HG02610 (cell line): ENCODE data around the gene MS4A4A.
"Not testable (repeated sequence)": the region's sequence is repeated elsewhere in the genome, so short reads cannot be mapped to it uniquely, and the experiment has no call there.

Experiments used
- ATAC-seq: cut with Tn5 transposase; IDR thresholded peaks from one replicate; pipeline ENCODE4 v1.9.1; 2021; ENCODE audit warnings: mild to moderate bottlenecking, moderate library complexity; ENCODE audit not compliant: unreplicated experiment

MS4A4A gene

GRCh38 chr11:60280412-60280811, at the start of gene MS4A4A:
TSS of gene MS4A4A (plus strand) at chr11:60280666. CDS start at chr11:60280676, 10 bp downstream.
- ATAC-seq, result no peak

- ATAC-seq, result no peak
These were observed 49.8 kb upstream of the MS4A4A start for GRCh38 chr11:60230681-60231080.

DNA sequence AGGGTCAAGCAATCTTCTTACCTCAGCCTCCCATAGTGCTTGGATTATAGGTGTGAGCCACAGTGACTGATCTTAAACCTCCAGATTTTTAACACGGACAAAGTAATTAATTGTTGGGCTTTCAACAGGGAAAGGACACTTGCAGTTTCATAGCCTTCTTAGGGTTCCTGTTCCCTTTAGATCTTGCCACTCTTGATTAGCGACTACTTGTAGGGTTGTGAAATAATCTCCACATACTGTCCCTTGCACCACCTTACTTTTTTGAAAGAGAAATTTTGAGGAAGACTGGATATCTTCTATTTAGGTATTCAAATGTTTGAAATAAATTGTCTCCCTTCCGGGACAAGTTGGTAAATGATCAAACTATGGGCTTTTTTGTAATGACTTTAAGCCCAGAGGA, 45.1 kb upstream of the MS4A4A start:
- ATAC-seq, result no peak

- no peak for ATAC-seq
These were observed 39.8 kb upstream of the MS4A4A start for GRCh38 chr11:60240662-60241061.

- no peak for ATAC-seq
These were observed 38.7 kb upstream of the MS4A4A start for GRCh38 chr11:60241786-60242185.

- no peak for ATAC-seq
These were observed 37.7 kb upstream of the MS4A4A start, which contains the start of gene MS4A4E for GRCh38 chr11:60242740-60243239. TSS of gene MS4A4E (minus strand) at chr11:60243137. CDS start at chr11:60230055, 13,082 bp downstream.

DNA sequence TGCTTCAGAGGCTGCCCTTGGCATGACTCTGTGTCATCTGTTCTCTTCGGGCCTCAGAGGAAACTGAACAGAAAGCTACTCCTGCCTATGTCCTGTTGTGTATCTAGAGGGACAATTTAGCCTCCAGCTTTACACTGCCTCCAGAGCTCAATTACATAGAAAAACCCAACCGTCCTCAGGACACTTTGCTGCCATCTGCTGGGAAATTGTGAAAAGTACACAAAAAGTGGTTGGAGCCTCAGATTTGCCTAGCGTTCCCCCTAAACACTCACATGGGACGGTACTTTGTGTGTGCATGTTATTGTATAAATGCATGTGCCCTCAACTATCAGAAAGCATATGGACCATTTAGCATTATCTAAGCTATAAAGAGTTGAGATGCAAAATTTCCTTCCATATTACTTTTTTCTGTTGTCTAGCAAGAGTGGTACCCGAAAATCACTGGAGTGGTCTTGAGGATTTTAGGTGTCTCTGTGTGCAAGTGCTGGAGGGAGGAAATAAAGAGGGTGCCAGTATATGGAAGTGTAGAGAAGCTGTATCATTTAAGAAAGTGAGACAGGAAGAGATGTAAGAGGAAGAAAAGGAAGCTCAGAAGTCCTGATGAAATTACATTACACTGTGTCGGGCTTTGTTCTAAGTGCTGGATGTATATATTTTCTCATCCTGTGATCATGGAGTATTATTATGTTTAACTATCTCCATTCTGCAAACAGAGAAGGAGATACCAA, 28.8 kb upstream of the MS4A4A start:
- no peak for ATAC-seq

GRCh38 chr11:60252213-60253108, 28.0 kb upstream of the MS4A4A start:
- ATAC-seq, result no peak

DNA sequence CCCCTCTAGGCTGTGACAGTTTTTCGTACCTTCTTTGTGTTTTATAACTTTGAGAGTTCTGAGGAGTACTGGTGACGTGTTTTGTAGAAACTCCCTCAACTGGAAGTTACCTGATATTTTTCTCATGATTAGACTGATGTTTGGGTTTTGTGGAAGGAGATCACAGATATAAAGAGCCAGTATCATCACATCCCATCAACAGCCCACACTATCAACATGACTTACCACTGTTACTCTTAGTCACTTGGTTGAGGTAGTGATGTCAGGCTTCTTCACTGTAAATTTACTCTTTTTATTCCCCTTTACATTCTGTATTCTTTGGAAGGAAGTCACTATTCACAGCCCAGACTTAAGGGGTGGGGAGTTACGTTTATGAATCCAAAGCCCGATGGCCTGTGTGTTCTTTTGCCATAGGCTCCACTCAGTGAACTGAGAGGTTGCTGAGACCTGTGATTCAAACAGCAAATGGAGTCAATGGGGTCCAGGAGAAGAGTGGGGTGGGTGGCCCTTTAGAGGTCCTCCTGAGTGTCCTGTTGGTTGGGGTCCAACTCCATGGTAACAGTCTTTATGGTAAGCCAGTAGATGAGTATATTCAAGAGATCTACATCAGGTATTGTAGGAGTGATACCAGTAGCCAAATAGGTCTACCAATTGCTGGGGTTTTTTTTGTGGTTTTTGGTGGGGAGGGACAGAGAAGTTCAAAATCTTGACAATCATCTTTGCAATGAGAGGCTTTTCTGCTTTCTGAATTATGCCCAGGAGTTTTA, 22.3 kb upstream of the MS4A4A start:
- ATAC-seq, result no peak

DNA sequence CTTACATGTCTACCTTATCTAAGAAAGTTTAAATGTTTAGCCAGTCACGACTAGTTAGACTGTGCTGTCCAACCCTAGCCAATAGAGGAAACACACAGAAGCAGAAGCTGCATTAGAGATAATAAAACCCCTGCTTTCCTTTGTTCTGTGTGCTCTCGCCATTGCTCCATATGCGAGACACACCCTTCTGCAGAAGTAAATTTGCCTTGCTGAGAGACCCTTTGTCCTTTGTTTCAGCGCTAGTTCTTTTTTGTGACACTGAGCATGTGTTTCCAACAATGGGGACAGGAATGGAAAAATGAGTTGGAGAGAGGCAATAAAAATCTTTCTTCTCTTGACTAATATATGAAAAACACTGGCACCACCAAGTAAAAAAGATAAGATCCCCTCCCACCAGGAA, 19.5 kb upstream of the MS4A4A start:
- ATAC-seq, result no peak

- no peak for ATAC-seq
These were observed 17.1 kb upstream of the MS4A4A start for GRCh38 chr11:60263402-60263801.

GRCh38 chr11:60264644-60265043, 15.8 kb upstream of the MS4A4A start:
- ATAC-seq, result no peak

DNA sequence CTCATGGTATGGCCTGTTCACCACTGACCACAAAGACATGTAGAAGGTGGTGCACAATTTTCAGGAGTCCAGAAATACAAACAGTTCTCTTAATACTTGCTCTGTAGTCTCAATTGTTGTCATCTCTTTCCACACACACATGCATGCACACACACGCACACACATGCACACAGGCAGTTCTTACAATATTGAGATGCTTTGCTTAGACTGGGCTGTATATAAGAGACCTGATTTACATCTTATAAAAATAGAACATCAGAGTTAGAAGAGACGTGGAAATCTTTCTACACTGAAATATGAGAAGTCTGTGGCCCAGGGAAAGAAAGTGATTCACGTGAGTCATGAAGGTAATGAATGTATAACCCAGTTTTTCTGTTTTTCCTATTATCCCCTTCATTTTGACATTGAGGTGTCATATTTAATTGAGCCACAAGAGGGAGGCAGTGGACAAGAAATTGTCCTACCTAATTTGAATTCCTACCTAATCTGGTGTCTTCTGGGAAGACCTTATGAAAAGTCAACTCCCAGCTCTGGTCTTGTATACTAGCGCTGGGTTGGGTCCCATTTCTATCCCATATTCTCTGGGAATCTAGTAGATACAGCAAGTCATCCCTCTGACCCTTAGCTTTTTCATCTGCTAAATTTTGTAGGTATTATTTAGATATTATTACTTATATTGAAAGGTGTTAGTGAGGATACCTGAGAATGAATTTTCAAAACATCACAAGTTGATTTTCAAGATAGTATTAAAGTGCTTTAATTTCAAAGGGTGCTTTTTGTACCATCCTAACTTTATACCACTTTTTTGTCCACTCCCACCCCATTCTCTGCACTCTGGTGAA, 14.9 kb upstream of the MS4A4A start:
- ATAC-seq, result no peak

GRCh38 chr11:60274416-60274815, 6.0 kb upstream of the MS4A4A start:
- ATAC-seq, result no peak

- ATAC-seq, result no peak
These were observed 1.0 kb downstream of the MS4A4A start for GRCh38 chr11:60281485-60281884.

- no peak for ATAC-seq
These were observed 1.8 kb downstream of the MS4A4A start for GRCh38 chr11:60282286-60282685.

- not testable (repeated sequence) for ATAC-seq
These were observed 5.1 kb downstream of the MS4A4A start for GRCh38 chr11:60285411-60286126.

DNA sequence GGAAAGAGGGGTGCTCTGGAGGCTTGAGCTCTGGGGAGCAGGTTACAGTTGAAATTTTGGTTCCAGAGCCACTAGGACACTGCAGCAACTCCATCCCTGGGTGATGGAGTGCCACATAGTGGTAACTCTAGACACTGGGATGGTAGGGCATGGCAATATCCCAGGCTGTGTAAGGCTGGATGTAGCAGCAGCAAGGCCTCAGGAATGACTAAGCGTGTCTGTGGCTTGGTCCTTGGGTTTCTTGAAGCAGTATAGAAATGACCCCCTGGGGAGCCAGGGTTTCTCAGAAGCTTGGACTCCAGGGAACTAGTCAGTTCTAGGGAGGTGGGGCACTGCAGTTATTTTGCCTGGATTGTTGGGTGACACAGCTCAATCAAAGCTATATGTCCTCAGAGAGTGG, 8.1 kb downstream of the MS4A4A start:
- ATAC-seq, result no peak

DNA sequence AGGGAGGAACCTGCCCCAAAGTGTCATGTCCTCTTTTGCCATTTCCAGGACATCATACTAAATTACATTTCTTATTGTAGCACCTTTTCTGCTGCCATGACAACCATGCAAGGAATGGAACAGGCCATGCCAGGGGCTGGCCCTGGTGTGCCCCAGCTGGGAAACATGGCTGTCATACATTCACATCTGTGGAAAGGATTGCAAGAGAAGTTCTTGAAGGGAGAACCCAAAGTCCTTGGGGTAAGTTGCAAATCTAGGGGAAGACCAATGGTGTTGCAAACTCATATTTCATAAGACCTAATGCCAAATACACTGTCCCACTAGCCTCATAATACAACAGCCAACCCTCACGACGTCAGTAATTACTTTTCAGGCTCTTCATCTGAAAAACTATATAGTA, 11.7 kb downstream of the MS4A4A start:
- ATAC-seq, result no peak
